Upper lobe of left lung (tissue), 6 donors: ENCODE results near the gene NRXN2. TPM values are rescaled to one million over a fixed set of nuclear protein-coding genes. Genes with fewer than 3 reads are reported as not detected.

Source experiments
- ATAC-seq, 2 donors: fragments of 200-7000 bp; cut with Tn5 transposase; one replicate each; pipeline ENCODE4 v1.9.1; 2022; ENCODE audit warnings: mild to moderate bottlenecking in 2 of 2, moderate library complexity in 2 of 2; ENCODE audit not compliant: low FRiP score in 2 of 2
- DNase-seq, 2 donors: peaks; one replicate each; pipeline ENCODE4 v3.0.0-alpha.2; 2019 to 2020
- H3K27ac ChIP-seq, 4 donors: fragments of 200-600 bp; sonication (generic); one replicate each; pipeline ENCODE4 v1.5.1; 2016 to 2019
- H3K27me3 ChIP-seq, 4 donors: fragments of 200-600 bp; sonication (generic); one replicate each; pipeline ENCODE4 v1.5.1; 2017 to 2019
- H3K36me3 ChIP-seq, 4 donors: fragments of 200-600 bp; sonication (generic); one replicate each; pipeline ENCODE4 v1.5.1; 2016 to 2019
- H3K4me1 ChIP-seq, 4 donors: fragments of 200-600 bp; sonication (generic); one replicate each; pipeline ENCODE4 v1.5.1; 2018 to 2019
- H3K4me3 ChIP-seq, 4 donors: fragments of 200-600 bp; sonication (generic); one replicate each; pipeline ENCODE4 v1.5.1; 2017 to 2019; ENCODE audit warnings: mild to moderate bottlenecking in 2 of 4, moderate library complexity in 1 of 4
- H3K9me3 ChIP-seq, 4 donors: fragments of 200-600 bp; sonication (generic); one replicate each; pipeline ENCODE4 v1.5.1; 2018 to 2019
- CTCF ChIP-seq, 6 experiments: fragments of 450-650 bp in 4 of 6; fragments of 200-600 bp in 2 of 6; sonication (generic) in 2 of 6; IDR thresholded peaks; one replicate each; pipeline ENCODE4 v1.5.1; 2016 to 2019; ENCODE audit warnings: antibody characterized with exemption in 6 of 6
- EP300 ChIP-seq, 4 donors: sonication (generic); formaldehyde crosslinking; IDR thresholded peaks; one replicate each; pipeline ENCODE4 v1.5.1; 2017; ENCODE audit warnings: antibody characterized with exemption in 4 of 4, control low read depth in 2 of 4
- POLR2A ChIP-seq, 4 donors: fragments of 450-650 bp; IDR thresholded peaks; one replicate each; pipeline ENCODE4 v1.5.1; 2016 to 2017; ENCODE audit warnings: antibody characterized with exemption in 4 of 4, mild to moderate bottlenecking in 2 of 4
- POLR2AphosphoS5 ChIP-seq, 2 donors: sonication (generic); formaldehyde crosslinking; IDR thresholded peaks; one replicate each; pipeline ENCODE4 v1.5.1; 2017; ENCODE audit warnings: antibody characterized with exemption in 2 of 2
- WGBS, 2 donors: methylation state at CpG; one replicate each; pipeline ENCODE4 v1.1.5; 2017 to 2018; 5-methylcytosine and 5-hydroxymethylcytosine counted together
- total RNA-seq, 6 donors: library from RNA; depleted of rRNA in 4 of 6; stranded (reverse); fragments of >200 nt in 4 of 6; gene quantifications; one replicate each; pipeline versions ENCODE4 v1.1.0 to v1.2.1, GENCODE V29; 2016 to 2021
- donor health status: DM: no; HTN: no; CAD: no; lungs with moderate emphysema.
- donor health status: DM: no; HTN: yes; CAD: no; lungs with severe emphysema.

Gene NRXN2
- total RNA-seq, 6 donors from 2014 or later = 0.59 to 21.6 (median 2.9) TPM; not detected in 2

GRCh38 chr11:64768300-64768694 lies 45.3 kb upstream of the NRXN2 start:
- ATAC-seq = no peak
- peak overlapping the region in 1 of 4 donors; percentile 73 for H3K27ac ChIP-seq
- TF ChIP-seq EP300 (IDR thresholded peaks at IDR 0.05) (no peak), POLR2AphosphoS5 (IDR thresholded peaks at IDR 0.05) (no peak), CTCF (IDR thresholded peaks at IDR 0.05) (no peak), POLR2A (IDR thresholded peaks at IDR 0.05) (no peak)
- DNase-seq = no peak
- H3K27me3 ChIP-seq = no peaks in the 10 kb centered on the region
- H3K9me3 ChIP-seq = no peaks in the 10 kb centered on the region
- H3K36me3 ChIP-seq = peaks cover 82 to 100% (median 96%) of the 10 kb centered on the region in 4 donors
- peaks cover 29 to 47% (median 33%) of the 10 kb centered on the region in 4 donors for H3K4me1 ChIP-seq
- no peak overlapping the region for H3K4me3 ChIP-seq
- WGBS, 2 donors = 88 to 90% methylated on average over 6 of the region's 6 CpGs

GRCh38 chr11:64767344-64768299 lies 44.6 kb upstream of the NRXN2 start:
- peaks cover 76 to 100% (median 96%) of the 10 kb centered on the region in 4 donors for H3K36me3 ChIP-seq
- no peaks in the 10 kb centered on the region for H3K27me3 ChIP-seq
- H3K9me3 ChIP-seq = no peaks in the 10 kb centered on the region
- no peak for TF ChIP-seq POLR2A (IDR thresholded peaks at IDR 0.05)
- TF ChIP-seq CTCF (IDR thresholded peaks at IDR 0.05) = peak; percentile 60 to 79 (median 77)
- TF ChIP-seq POLR2AphosphoS5 (IDR thresholded peaks at IDR 0.05) = no peak
- no peak for TF ChIP-seq EP300 (IDR thresholded peaks at IDR 0.05)
- ATAC-seq (peak; percentile 55 to 60), DNase-seq (peak; percentile 58 to 62)
- no peak overlapping the region for H3K4me3 ChIP-seq
- peaks cover 28 to 46% (median 30%) of the 10 kb centered on the region in 4 donors for H3K4me1 ChIP-seq
- 49 to 86% methylated on average over 8 to 18 of the region's 19 CpGs for WGBS, 2 donors
- peak overlapping the region; percentile 14 to 73 (median 66) for H3K27ac ChIP-seq

GRCh38 chr11:64766881-64767280 lies 43.9 kb upstream of the NRXN2 start:
- TF ChIP-seq POLR2AphosphoS5 (IDR thresholded peaks at IDR 0.05) (no peak), POLR2A (IDR thresholded peaks at IDR 0.05) (no peak), CTCF (IDR thresholded peaks at IDR 0.05) (no peak), EP300 (IDR thresholded peaks at IDR 0.05) (no peak)
- Histone ChIP-seq H3K27me3 (no peaks in the 10 kb centered on the region), H3K36me3 (peaks cover 70 to 99% (median 93%) of the 10 kb centered on the region in 4 donors), H3K4me3 (no peak overlapping the region), H3K9me3 (no peaks in the 10 kb centered on the region), H3K27ac (peak overlapping the region in 3 of 4 donors; percentile 14 to 73 (median 68)), H3K4me1 (peaks cover 24 to 38% (median 28%) of the 10 kb centered on the region in 4 donors)
- ATAC-seq (no peak), DNase-seq (peak in 1 of 2 donors; percentile 78)
- 97 to 98% methylated on average over 8 to 11 of the region's 11 CpGs for WGBS, 2 donors

- no peak overlapping the region for H3K27ac ChIP-seq
- peaks cover 62 to 91% (median 88%) of the 10 kb centered on the region in 4 donors for H3K36me3 ChIP-seq
- no peak for TF ChIP-seq EP300 (IDR thresholded peaks at IDR 0.05)
- no peak for TF ChIP-seq CTCF (IDR thresholded peaks at IDR 0.05)
- TF ChIP-seq POLR2AphosphoS5 (IDR thresholded peaks at IDR 0.05) = no peak
- peaks cover 19 to 32% (median 26%) of the 10 kb centered on the region in 4 donors for H3K4me1 ChIP-seq
- no peaks in the 10 kb centered on the region for H3K27me3 ChIP-seq
- H3K9me3 ChIP-seq = no peaks in the 10 kb centered on the region
- WGBS, 2 donors = 95 to 97% methylated on average over 17 to 28 of the region's 42 CpGs
- DNase-seq = peak in 1 of 2 donors; percentile 80
- no peak overlapping the region for H3K4me3 ChIP-seq
- ATAC-seq = no peak
Measured at GRCh38 chr11:64765851-64766665, 43.1 kb upstream of the NRXN2 start.
